HUES6 (cell line): ENCODE results near the gene GDPD3.

Experiments used
- H3K27ac ChIP-seq: 2 replicates; pipeline ENCODE4 v1.7.0; 2013; ENCODE audit warnings: low read depth, mild to moderate bottlenecking, low read length, inconsistent platforms
- H3K27me3 ChIP-seq: 2 replicates; pipeline ENCODE4 v1.6.1; 2013; ENCODE audit warnings: low read length; ENCODE audit not compliant: control insufficient read depth, insufficient read depth
- H3K36me3 ChIP-seq: 2 replicates; pipeline ENCODE4 v1.6.1; 2013; ENCODE audit warnings: low read length; ENCODE audit not compliant: control insufficient read depth, insufficient read depth
- H3K4me1 ChIP-seq: 2 replicates; pipeline ENCODE4 v1.6.1; 2013; ENCODE audit warnings: low read length; ENCODE audit not compliant: control insufficient read depth, insufficient read depth
- H3K4me3 ChIP-seq: 2 replicates; pipeline ENCODE4 v1.5.1; 2013; ENCODE audit warnings: low read depth, low read length
- H3K9ac ChIP-seq: one replicate; pipeline ENCODE4 v1.6.1; 2013; ENCODE audit warnings: mild to moderate bottlenecking, low read length
- H3K9me3 ChIP-seq: 2 replicates; pipeline ENCODE4 v1.6.1; 2013; ENCODE audit warnings: low read depth, low read length; ENCODE audit not compliant: control insufficient read depth, insufficient read depth

GDPD3 gene, protein sequence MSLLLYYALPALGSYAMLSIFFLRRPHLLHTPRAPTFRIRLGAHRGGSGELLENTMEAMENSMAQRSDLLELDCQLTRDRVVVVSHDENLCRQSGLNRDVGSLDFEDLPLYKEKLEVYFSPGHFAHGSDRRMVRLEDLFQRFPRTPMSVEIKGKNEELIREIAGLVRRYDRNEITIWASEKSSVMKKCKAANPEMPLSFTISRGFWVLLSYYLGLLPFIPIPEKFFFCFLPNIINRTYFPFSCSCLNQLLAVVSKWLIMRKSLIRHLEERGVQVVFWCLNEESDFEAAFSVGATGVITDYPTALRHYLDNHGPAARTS

DNA sequence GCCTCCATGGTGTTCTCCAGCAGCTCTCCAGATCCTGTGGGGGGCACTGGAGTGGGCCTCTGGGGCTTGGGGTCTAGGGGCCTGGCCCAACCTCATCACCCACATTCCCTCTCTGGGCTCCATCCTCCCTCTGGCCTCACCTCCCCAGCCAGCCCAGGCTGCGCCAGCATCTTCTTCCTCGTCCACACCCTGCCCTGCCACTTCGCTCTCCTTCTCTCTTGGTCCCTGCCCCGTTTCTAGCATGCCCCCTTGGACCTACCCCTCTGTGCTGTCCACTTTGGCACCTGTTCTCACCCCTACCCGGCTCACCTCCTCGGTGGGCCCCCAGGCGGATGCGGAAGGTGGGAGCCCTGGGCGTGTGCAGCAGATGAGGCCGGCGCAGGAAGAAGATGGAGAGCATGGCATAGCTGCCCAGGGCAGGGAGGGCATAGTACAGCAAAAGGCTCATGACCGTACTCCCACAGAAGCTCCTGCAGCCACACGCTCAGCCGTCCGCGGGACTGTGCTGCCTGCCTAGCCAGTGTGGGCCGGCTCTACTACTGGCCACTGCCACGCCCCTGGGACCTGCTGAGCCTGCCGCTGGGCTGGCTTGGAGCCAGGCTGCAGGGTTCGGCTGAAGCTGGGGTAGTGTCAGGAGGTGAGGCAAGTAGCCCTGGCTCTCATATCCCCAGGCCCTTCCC is at the start of gene GDPD3:
GDPD3 (minus strand) TSS at position 507 of the 680 bp plus-strand sequence; CDS start at position 448, 59 bp downstream.
- Histone ChIP-seq H3K9me3 (no peaks in the 10 kb centered on the region), H3K9ac (no peak within 1 kb of the TSS), H3K36me3 (peaks cover 28% of the 10 kb centered on the region), H3K27me3 (no peaks in the 10 kb centered on the region), H3K27ac (no peak within 1 kb of the TSS), H3K4me3 (no peak within 1 kb of the TSS), H3K4me1 (peaks cover 4% of the 10 kb centered on the region)

- H3K9me3 ChIP-seq = no peaks in the 10 kb centered on the region
- no peaks in the 10 kb centered on the region for H3K36me3 ChIP-seq
- H3K27me3 ChIP-seq = no peaks in the 10 kb centered on the region
- no peaks in the 10 kb centered on the region for H3K4me1 ChIP-seq
- no peak overlapping the region for H3K27ac ChIP-seq
- no peak overlapping the region for H3K9ac ChIP-seq
- H3K4me3 ChIP-seq = no peak overlapping the region
These were observed 43.9 kb upstream of the GDPD3 start for GRCh38 chr16:30157214-30157613.

DNA sequence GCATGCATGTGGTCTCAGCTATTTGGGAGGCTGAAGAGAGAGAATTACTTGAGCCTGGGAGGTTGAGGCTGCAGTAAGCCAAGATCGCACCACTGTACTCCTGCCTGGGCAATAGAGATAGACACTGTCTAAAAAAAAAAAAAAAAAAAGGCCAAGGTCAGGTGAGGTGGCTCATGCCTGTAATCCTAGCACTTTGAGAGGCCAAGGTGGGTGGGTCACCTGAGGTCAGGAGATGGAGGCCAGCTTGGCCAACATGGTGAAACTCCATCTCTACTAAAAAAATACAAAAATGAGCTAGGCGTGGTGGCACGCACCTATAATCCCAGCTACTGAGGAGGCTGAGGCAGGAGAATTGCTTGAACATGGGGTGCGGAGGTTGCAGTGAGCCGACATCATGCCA is 41.9 kb upstream of the GDPD3 start:
- Histone ChIP-seq H3K9ac (no peak overlapping the region), H3K9me3 (no peaks in the 10 kb centered on the region), H3K4me1 (no peaks in the 10 kb centered on the region), H3K36me3 (no peaks in the 10 kb centered on the region), H3K27ac (no peak overlapping the region), H3K4me3 (no peak overlapping the region), H3K27me3 (no peaks in the 10 kb centered on the region)

- Histone ChIP-seq H3K4me1 (no peaks in the 10 kb centered on the region), H3K27ac (no peak overlapping the region), H3K36me3 (no peaks in the 10 kb centered on the region), H3K9me3 (peaks cover 11% of the 10 kb centered on the region), H3K9ac (no peak overlapping the region), H3K4me3 (no peak overlapping the region), H3K27me3 (no peaks in the 10 kb centered on the region)
These were observed 39.2 kb upstream of the GDPD3 start for GRCh38 chr16:30152517-30152916.

DNA sequence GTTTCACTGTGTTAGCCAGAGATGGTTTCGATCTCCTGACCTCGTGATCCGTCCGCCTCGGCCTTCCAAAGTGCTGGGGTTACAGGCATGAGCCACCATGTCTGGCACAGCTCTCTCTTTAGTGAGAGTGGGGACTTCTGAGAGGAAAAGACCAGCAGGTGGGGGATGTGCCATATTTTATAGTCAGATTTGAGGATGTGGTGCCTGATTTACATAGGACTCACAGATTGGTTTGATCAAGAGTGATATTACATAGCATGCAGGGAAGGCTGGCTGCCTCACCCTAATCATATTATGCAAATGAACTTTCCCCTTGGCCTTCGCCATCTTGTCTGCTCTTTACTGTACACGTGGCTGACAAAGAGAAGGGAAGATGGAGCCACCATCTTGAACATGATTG is 37.8 kb upstream of the GDPD3 start:
- no peaks in the 10 kb centered on the region for H3K36me3 ChIP-seq
- no peak overlapping the region for H3K9ac ChIP-seq
- H3K4me3 ChIP-seq = no peak overlapping the region
- peaks cover 11% of the 10 kb centered on the region for H3K9me3 ChIP-seq
- no peaks in the 10 kb centered on the region for H3K27me3 ChIP-seq
- H3K27ac ChIP-seq = no peak overlapping the region
- H3K4me1 ChIP-seq = no peaks in the 10 kb centered on the region

GRCh38 chr16:30149250-30149930 is 36.1 kb upstream of the GDPD3 start:
- Histone ChIP-seq H3K9ac (no peak overlapping the region), H3K4me1 (no peaks in the 10 kb centered on the region), H3K27ac (no peak overlapping the region), H3K4me3 (no peak overlapping the region), H3K9me3 (peaks cover 11% of the 10 kb centered on the region), H3K27me3 (no peaks in the 10 kb centered on the region), H3K36me3 (no peaks in the 10 kb centered on the region)

GRCh38 chr16:30147843-30148510 is 34.6 kb upstream of the GDPD3 start:
- H3K27me3 ChIP-seq = no peaks in the 10 kb centered on the region
- H3K36me3 ChIP-seq = no peaks in the 10 kb centered on the region
- no peak overlapping the region for H3K9ac ChIP-seq
- no peak overlapping the region for H3K4me3 ChIP-seq
- no peak overlapping the region for H3K27ac ChIP-seq
- no peaks in the 10 kb centered on the region for H3K4me1 ChIP-seq
- peaks cover 11% of the 10 kb centered on the region for H3K9me3 ChIP-seq

DNA sequence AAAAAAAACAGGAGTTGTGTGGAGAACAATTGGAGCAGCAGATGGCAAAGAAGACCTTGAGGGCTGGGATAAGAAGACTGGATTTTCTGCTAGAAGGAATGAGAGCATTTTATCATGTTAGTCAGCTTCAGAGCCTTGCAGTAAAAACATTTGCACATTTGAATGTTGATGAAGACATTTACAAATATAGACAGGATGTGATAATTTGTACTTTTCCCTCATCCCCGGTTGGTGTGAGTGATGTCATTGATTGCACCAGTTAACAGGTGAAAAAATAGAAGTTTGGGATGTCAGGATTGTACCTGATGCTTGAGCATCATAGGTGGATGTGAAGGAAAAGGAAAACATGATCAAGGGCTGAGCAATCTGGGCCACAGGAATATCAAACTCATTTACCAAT is 32.3 kb upstream of the GDPD3 start:
- H3K9ac ChIP-seq = no peak overlapping the region
- no peaks in the 10 kb centered on the region for H3K4me1 ChIP-seq
- no peaks in the 10 kb centered on the region for H3K36me3 ChIP-seq
- H3K4me3 ChIP-seq = no peak overlapping the region
- no peak overlapping the region for H3K27ac ChIP-seq
- H3K27me3 ChIP-seq = no peaks in the 10 kb centered on the region
- peaks cover 11% of the 10 kb centered on the region for H3K9me3 ChIP-seq

GRCh38 chr16:30144917-30145316 is 31.6 kb upstream of the GDPD3 start:
- Histone ChIP-seq H3K4me1 (no peaks in the 10 kb centered on the region), H3K4me3 (no peak overlapping the region), H3K27me3 (no peaks in the 10 kb centered on the region), H3K27ac (no peak overlapping the region), H3K9ac (no peak overlapping the region), H3K36me3 (no peaks in the 10 kb centered on the region), H3K9me3 (peaks cover 11% of the 10 kb centered on the region)

- Histone ChIP-seq H3K27ac (no peak overlapping the region), H3K4me3 (no peak overlapping the region), H3K9ac (no peak overlapping the region), H3K4me1 (no peaks in the 10 kb centered on the region), H3K36me3 (no peaks in the 10 kb centered on the region), H3K9me3 (0 out of 2 replicates have a peak, but pooled peaks cover 4% of the 10 kb centered on the region), H3K27me3 (no peaks in the 10 kb centered on the region)
These were observed 30.7 kb upstream of the GDPD3 start for GRCh38 chr16:30144017-30144416.

DNA sequence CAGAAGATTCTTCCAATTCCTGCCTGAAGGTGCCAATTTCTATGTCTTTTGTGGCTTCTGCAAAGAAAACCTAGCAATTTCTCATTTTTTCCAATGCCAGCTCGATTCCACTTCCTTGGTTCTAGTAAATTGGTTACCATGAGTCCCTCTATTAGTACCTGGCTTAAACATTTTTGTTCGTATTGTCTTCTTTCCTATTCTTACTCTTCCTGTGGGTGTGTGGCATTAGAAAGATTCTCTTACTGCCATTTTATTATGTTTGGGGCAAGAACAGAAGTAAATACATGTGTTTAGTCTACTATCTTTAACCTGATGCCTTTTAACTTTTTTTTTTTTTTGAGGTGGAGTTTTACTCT is 30.0 kb upstream of the GDPD3 start:
- Histone ChIP-seq H3K27ac (no peak overlapping the region), H3K4me1 (no peaks in the 10 kb centered on the region), H3K27me3 (no peaks in the 10 kb centered on the region), H3K36me3 (no peaks in the 10 kb centered on the region), H3K9ac (no peak overlapping the region), H3K4me3 (no peak overlapping the region), H3K9me3 (no peaks in the 10 kb centered on the region)
